Measurements from ENCODE around the gene IL11RA.
"Not testable (repeated sequence)": the region's sequence is repeated elsewhere in the genome, so short reads cannot be mapped to it uniquely, and the experiment has no call there.

IL11RA gene

GRCh38 chr9:34639322-34639721, 12.7 kb upstream of the IL11RA start:
- POLR2A ChIA-PET, result not testable (repeated sequence)
- TF ChIP-seq ZNF384 (IDR thresholded peaks at IDR 0.05), result peak; percentile 72

GRCh38 chr9:34642679-34643078, 9.3 kb upstream of the IL11RA start:
- TF ChIP-seq BHLHE40 (IDR thresholded peaks at IDR 0.05; ENCODE audit: borderline replicate concordance) (no peak), PKNOX1 (IDR thresholded peaks at IDR 0.05) (no peak), FOXM1 (IDR thresholded peaks at IDR 0.05; ENCODE audit: borderline replicate concordance) (no peak)
- no peak for DNase-seq (ENCODE audit: extremely low spot score)
- ChIA-PET CTCF (interaction anchor here (0.8 kb wide), 1 partner anchor 22 kb away, joined by 3 read pairs; no protein-coding TSS in a partner anchor), POLR2A (no interaction called here)

More at GRCh38 chr9:34639322-34639721, 12.7 kb upstream of the IL11RA start:
- CTCF ChIA-PET, result interaction anchor here (1.2 kb wide), 1 partner anchor 14 kb away, joined by 4 read pairs; no protein-coding TSS in a partner anchor
- DNase-seq (ENCODE audit: extremely low spot score), result not testable (repeated sequence)

- POLR2A ChIA-PET, result interaction anchor here (4.7 kb wide), 1 partner anchor 9 kb away, joined by 67 read pairs; the partner anchor contains the start of gene SIGMAR1
- CTCF ChIA-PET, result interaction anchor here (0.7 to 1.2 kb wide), 2 partner anchors 11 to 16 kb away, joined by 3 to 4 read pairs; no protein-coding TSS in a partner anchor
- TF ChIP-seq TARDBP (IDR thresholded peaks at IDR 0.05), result no peak
- TF ChIP-seq SP1 (IDR thresholded peaks at IDR 0.05), result no peak
- no peak for TF ChIP-seq FOXK2 (IDR thresholded peaks at IDR 0.05)
- no peak for TF ChIP-seq BHLHE40 (IDR thresholded peaks at IDR 0.05; ENCODE audit: borderline replicate concordance)
- DNase-seq (ENCODE audit: extremely low spot score), result no peak
These were observed 7.1 kb upstream of the IL11RA start for GRCh38 chr9:34644766-34645314.

- TF ChIP-seq PKNOX1 (IDR thresholded peaks at IDR 0.05) (peak; percentile 76; the same call in 1 of the 2 replicates), ZNF384 (IDR thresholded peaks at IDR 0.05) (no peak), L3MBTL2 (conservative IDR thresholded peaks at IDR 0.05) (peak; percentile 70)
- ChIA-PET CTCF (interaction anchor here (0.7 to 1.3 kb wide), 3 partner anchors 8 to 21 kb away, joined by 4 to 11 read pairs (median 9); partner anchors contain the start of gene SIGMAR1), POLR2A (interaction anchor here (0.6 to 4.7 kb wide), 7 partner anchors 10 to 188 kb away, joined by 3 to 67 read pairs (median 4); partner anchors contain the start of genes CCL27, FAM219A and SIGMAR1)
- DNase-seq (ENCODE audit: extremely low spot score), result peak; percentile 95
These were observed 5.5 kb upstream of the IL11RA start, which contains the start of gene GALT for GRCh38 chr9:34646211-34647083. TSS of gene GALT (plus strand) at chr9:34646675. CDS start at chr9:34646705, 30 bp downstream.

- no peak for DNase-seq (ENCODE audit: extremely low spot score)
- ChIA-PET POLR2A (interaction anchor here (0.6 to 4.7 kb wide), 7 partner anchors 11 to 189 kb away, joined by 3 to 67 read pairs (median 4); partner anchors contain the start of genes CCL27, FAM219A and SIGMAR1), CTCF (interaction anchor here (0.7 to 1.3 kb wide), 3 partner anchors 9 to 21 kb away, joined by 4 to 11 read pairs (median 9); partner anchors contain the start of gene SIGMAR1)
- TF ChIP-seq FOXA1 (IDR thresholded peaks at IDR 0.05) (no peak), HDGF (IDR thresholded peaks at IDR 0.05; ENCODE audit: borderline replicate concordance) (no peak), LEF1 (IDR thresholded peaks at IDR 0.05; ENCODE audit: borderline replicate concordance) (no peak), FOXK2 (IDR thresholded peaks at IDR 0.05) (no peak), TARDBP (IDR thresholded peaks at IDR 0.05) (no peak), ELF4 (IDR thresholded peaks at IDR 0.05) (no peak), FOXM1 (IDR thresholded peaks at IDR 0.05; ENCODE audit: borderline replicate concordance) (no peak)
These were observed 4.9 kb upstream of the IL11RA start for GRCh38 chr9:34647084-34647403.

DNA sequence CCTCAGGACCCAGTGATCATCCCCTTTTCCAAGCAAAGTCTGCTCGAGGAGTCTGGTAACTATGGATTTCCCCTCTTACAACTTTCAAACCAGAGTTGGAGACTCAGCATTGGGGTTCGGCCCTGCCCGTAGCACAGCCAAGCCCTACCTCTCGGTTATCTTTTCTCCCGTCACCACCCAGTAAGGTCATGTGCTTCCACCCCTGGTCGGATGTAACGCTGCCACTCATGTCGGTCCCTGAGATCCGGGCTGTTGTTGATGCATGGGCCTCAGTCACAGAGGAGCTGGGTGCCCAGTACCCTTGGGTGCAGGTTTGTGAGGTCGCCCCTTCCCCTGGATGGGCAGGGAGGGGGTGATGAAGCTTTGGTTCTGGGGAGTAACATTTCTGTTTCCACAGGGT, 4.3 kb upstream of the IL11RA start:
- DNase-seq (ENCODE audit: extremely low spot score), result no peak
- CTCF ChIA-PET, result interaction anchor here (0.7 to 0.8 kb wide), 2 partner anchors 55 to 814 kb away, joined by 3 to 4 read pairs; no protein-coding TSS in a partner anchor
- TF ChIP-seq ELF4 (IDR thresholded peaks at IDR 0.05), result no peak
- no peak for TF ChIP-seq L3MBTL2 (conservative IDR thresholded peaks at IDR 0.05)
- no peak for TF ChIP-seq SP1 (IDR thresholded peaks at IDR 0.05)
- TF ChIP-seq FOXK2 (IDR thresholded peaks at IDR 0.05), result no peak
- TF ChIP-seq CTBP1 (IDR thresholded peaks at IDR 0.05; ENCODE audit: borderline replicate concordance), result no peak
- TF ChIP-seq ARNT (IDR thresholded peaks at IDR 0.05), result no peak
- TF ChIP-seq ZNF384 (IDR thresholded peaks at IDR 0.05), result no peak
- TF ChIP-seq SUZ12 (IDR thresholded peaks at IDR 0.05), result no peak
- no peak for TF ChIP-seq TARDBP (IDR thresholded peaks at IDR 0.05)
- POLR2A ChIA-PET, result interaction anchor here (2.4 to 4.7 kb wide), 2 partner anchors 12 to 17 kb away, joined by 11 to 67 read pairs; partner anchors contain the start of gene SIGMAR1

DNA sequence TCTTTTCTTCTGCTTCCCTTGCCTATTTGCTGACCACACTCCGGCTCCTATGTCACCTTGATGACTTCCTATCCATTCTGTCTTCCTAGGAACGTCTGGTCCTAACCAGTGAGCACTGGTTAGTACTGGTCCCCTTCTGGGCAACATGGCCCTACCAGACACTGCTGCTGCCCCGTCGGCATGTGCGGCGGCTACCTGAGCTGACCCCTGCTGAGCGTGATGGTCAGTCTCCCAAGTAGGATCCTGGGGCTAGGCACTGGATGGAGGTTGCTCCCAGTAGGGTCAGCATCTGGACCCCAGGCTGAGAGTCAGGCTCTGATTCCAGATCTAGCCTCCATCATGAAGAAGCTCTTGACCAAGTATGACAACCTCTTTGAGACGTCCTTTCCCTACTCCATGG, 3.3 kb upstream of the IL11RA start:
- TF ChIP-seq FOXM1 (IDR thresholded peaks at IDR 0.05; ENCODE audit: borderline replicate concordance) (no peak), TARDBP (IDR thresholded peaks at IDR 0.05) (no peak), ELF4 (IDR thresholded peaks at IDR 0.05) (no peak), LEF1 (IDR thresholded peaks at IDR 0.05; ENCODE audit: borderline replicate concordance) (no peak), HDGF (IDR thresholded peaks at IDR 0.05; ENCODE audit: borderline replicate concordance) (no peak), NFRKB (IDR thresholded peaks at IDR 0.05) (no peak), CTBP1 (IDR thresholded peaks at IDR 0.05; ENCODE audit: borderline replicate concordance) (no peak), SP1 (IDR thresholded peaks at IDR 0.05) (no peak), ARNT (IDR thresholded peaks at IDR 0.05) (no peak)
- ChIA-PET POLR2A (interaction anchor here (1.7 to 4.7 kb wide), 2 partner anchors 10 to 13 kb away, joined by 7 to 67 read pairs; partner anchors contain the start of gene SIGMAR1), CTCF (no interaction called here)
- DNase-seq (ENCODE audit: extremely low spot score), result no peak
